Loucy (cell line): Measurements from ENCODE around the gene ZNF337.
"Not testable (repeated sequence)": the region's sequence is repeated elsewhere in the genome, so short reads cannot be mapped to it uniquely, and the experiment has no call there.

Experiments used
- H2AFZ ChIP-seq: fragments of 200-600 bp; sonication (generic); 2 replicates; pipeline ENCODE4 v1.6.0; 2016; ENCODE audit warnings: antibody characterized with exemption, mild to moderate bottlenecking, low read length, moderate library complexity
- H3F3A ChIP-seq: fragments of 200-600 bp; 2 replicates; pipeline ENCODE4 v1.6.0; 2016; ENCODE audit warnings: antibody characterized with exemption, low read depth, mild to moderate bottlenecking
- H3K27me3 ChIP-seq: fragments of 200-600 bp; sonication (generic); 2 replicates; pipeline ENCODE4 v1.6.1; 2014; ENCODE audit warnings: low read length, mild to moderate bottlenecking; ENCODE audit not compliant: insufficient read depth, poor library complexity, severe bottlenecking
- H3K36me3 ChIP-seq: fragments of 200-600 bp; sonication (generic); 2 replicates; pipeline ENCODE4 v1.6.1; 2016; ENCODE audit warnings: low read length; ENCODE audit not compliant: insufficient read depth
- H3K4me1 ChIP-seq: fragments of 200-600 bp; sonication (generic); 2 replicates; pipeline ENCODE4 v1.5.1; 2014; ENCODE audit warnings: low read length, mild to moderate bottlenecking; ENCODE audit not compliant: insufficient read depth, poor library complexity, severe bottlenecking
- H3K4me2 ChIP-seq: fragments of 200-600 bp; sonication (generic); 2 replicates; pipeline ENCODE4 v1.6.0; 2014; ENCODE audit warnings: antibody characterized with exemption, low read length, low read depth, mild to moderate bottlenecking; ENCODE audit not compliant: poor library complexity, severe bottlenecking
- H3K4me3 ChIP-seq: fragments of 200-600 bp; sonication (generic); 2 replicates; pipeline ENCODE4 v1.5.1; 2014; ENCODE audit warnings: low read length, mild to moderate bottlenecking, mixed read lengths; ENCODE audit not compliant: poor library complexity, severe bottlenecking
- H3K79me2 ChIP-seq: fragments of 200-600 bp; sonication (generic); 2 replicates; pipeline ENCODE4 v1.6.1; 2014; ENCODE audit warnings: low read length; ENCODE audit not compliant: insufficient read depth
- H3K9ac ChIP-seq: fragments of 200-600 bp; sonication (generic); 2 replicates; pipeline ENCODE4 v1.6.0; 2014; ENCODE audit warnings: mild to moderate bottlenecking, low read depth, low read length, moderate library complexity; ENCODE audit not compliant: poor library complexity, severe bottlenecking
- H3K9me2 ChIP-seq: fragments of 200-600 bp; sonication (generic); replicated peaks from 2 replicates; pipeline ENCODE4 v1.6.1; 2016; ENCODE audit warnings: low read depth, low read length, mixed read lengths
- H3K9me3 ChIP-seq: fragments of 200-600 bp; sonication (generic); 2 replicates; pipeline ENCODE4 v1.6.1; 2014; ENCODE audit warnings: mild to moderate bottlenecking, antibody characterized with exemption, low read length, low read depth; ENCODE audit not compliant: insufficient read depth
- H4K20me1 ChIP-seq: fragments of 200-600 bp; sonication (generic); 2 replicates; pipeline ENCODE4 v1.6.0; 2014; ENCODE audit warnings: antibody characterized with exemption, low read length, mild to moderate bottlenecking; ENCODE audit not compliant: insufficient read depth, poor library complexity, severe bottlenecking
- CTCF ChIP-seq: fragments of 200-600 bp; sonication (generic); conservative IDR thresholded peaks from 2 replicates; pipeline ENCODE4 v1.5.1; 2014; ENCODE audit warnings: mild to moderate bottlenecking, antibody characterized with exemption, low read length
- EZH2phosphoT487 ChIP-seq: fragments of 200-600 bp; IDR thresholded peaks from 2 replicates; pipeline ENCODE4 v1.6.1; 2018; ENCODE audit warnings: antibody characterized with exemption, mild to moderate bottlenecking, moderate library complexity, borderline replicate concordance

The ZNF337 gene

GRCh38 chr20:25637247-25637646, 59.4 kb downstream of the ZNF337 start:
- H3K36me3 ChIP-seq = peaks cover 19% of the 10 kb centered on the region; the same call in 1 of the 2 replicates

GRCh38 chr20:25632940-25633790, 63.5 kb downstream of the ZNF337 start:
- H3K27me3 ChIP-seq = no peaks in the 10 kb centered on the region
- no peak overlapping the region for H3K4me3 ChIP-seq
- H3K4me1 ChIP-seq = peaks cover 5% of the 10 kb centered on the region
- H3F3A ChIP-seq = no peaks in the 10 kb centered on the region
- H3K9ac ChIP-seq = no peak overlapping the region
- H3K79me2 ChIP-seq = no peaks in the 10 kb centered on the region
- no peaks in the 10 kb centered on the region for H3K9me2 ChIP-seq
- H3K9me3 ChIP-seq = peaks cover 12% of the 10 kb centered on the region
- no peak overlapping the region for H2AFZ ChIP-seq
- no peak for TF ChIP-seq CTCF
- no peak for TF ChIP-seq EZH2phosphoT487
- no peaks in the 10 kb centered on the region for H4K20me1 ChIP-seq
- peaks cover 19% of the 10 kb centered on the region; the same call in 1 of the 2 replicates for H3K36me3 ChIP-seq
- no peak overlapping the region for H3K4me2 ChIP-seq

More at GRCh38 chr20:25637247-25637646, 59.4 kb downstream of the ZNF337 start:
- no peaks in the 10 kb centered on the region for H3F3A ChIP-seq
- no peak overlapping the region for H2AFZ ChIP-seq
- TF ChIP-seq CTCF (no peak), EZH2phosphoT487 (no peak)
- H3K9me3 ChIP-seq = peaks cover 12% of the 10 kb centered on the region
- H3K4me2 ChIP-seq = no peak overlapping the region
- H3K79me2 ChIP-seq = no peaks in the 10 kb centered on the region
- H3K9ac ChIP-seq = no peak overlapping the region
- peaks cover 5% of the 10 kb centered on the region for H3K4me1 ChIP-seq
- H3K4me3 ChIP-seq = no peak overlapping the region
- H3K9me2 ChIP-seq = no peaks in the 10 kb centered on the region
- H3K27me3 ChIP-seq = no peaks in the 10 kb centered on the region
- no peaks in the 10 kb centered on the region for H4K20me1 ChIP-seq

GRCh38 chr20:25630615-25631014, 66.0 kb downstream of the ZNF337 start:
- H4K20me1 ChIP-seq, H3K27me3 ChIP-seq, H3K4me3 ChIP-seq, H3K36me3 ChIP-seq, H3K9me2 ChIP-seq, H3K9me3 ChIP-seq, H3F3A ChIP-seq, H3K9ac ChIP-seq, H3K4me1 ChIP-seq, H2AFZ ChIP-seq, H3K4me2 ChIP-seq: not testable (repeated sequence)
- H3K79me2 ChIP-seq = peaks cover 10% of the 10 kb centered on the region
